NCI-H187 (cell line): ENCODE measurements around the gene SBF2.
"Not testable (repeated sequence)": the region's sequence is repeated elsewhere in the genome, so short reads cannot be mapped to it uniquely, and the experiment has no call there.

ENCODE experiments used
- DNase-seq, 2 experiments: peaks; one replicate each; lab custom pipeline; 2025; lab: John Stamatoyannopoulos, UW

Gene SBF2

DNA sequence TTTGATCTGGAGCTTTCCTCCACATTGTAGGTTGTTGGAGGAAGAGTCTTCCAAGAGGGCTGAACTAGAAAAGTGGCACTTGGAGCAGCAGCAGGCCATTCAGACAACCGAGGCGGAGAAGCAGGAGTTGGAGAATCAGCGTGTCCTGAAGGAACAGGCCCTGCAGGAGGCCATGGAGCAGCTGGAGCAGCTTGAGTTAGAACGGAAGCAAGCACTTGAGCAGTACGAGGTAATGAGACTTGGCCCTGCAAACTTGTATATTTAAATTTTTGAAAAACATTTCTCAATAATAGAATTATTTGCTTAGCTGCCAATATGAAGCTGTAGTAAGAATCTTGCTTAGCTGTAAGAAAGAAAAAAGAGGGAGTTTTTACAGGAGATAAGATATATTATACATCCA lies 546.2 kb downstream of the SBF2 start:
- no peak for DNase-seq

DNA sequence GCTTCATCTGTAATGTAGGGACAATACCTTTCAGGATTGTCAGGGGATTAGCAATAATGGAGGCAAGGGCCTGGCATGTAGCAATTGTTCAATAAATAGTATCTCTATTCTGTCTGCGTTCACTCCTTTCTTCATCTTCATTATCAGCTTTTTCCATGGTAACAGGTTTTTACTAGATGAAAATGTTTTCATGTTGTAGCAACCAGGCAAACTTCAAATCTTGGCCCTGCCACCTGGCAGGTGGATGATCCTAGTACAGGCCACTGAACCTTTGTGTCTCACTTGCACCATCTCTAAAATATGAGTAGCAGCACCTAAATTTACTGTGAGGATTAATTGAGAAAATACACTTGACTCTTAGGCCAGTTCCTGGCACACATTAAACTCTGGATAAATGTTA lies 546.8 kb downstream of the SBF2 start:
- DNase-seq: no peak

DNA sequence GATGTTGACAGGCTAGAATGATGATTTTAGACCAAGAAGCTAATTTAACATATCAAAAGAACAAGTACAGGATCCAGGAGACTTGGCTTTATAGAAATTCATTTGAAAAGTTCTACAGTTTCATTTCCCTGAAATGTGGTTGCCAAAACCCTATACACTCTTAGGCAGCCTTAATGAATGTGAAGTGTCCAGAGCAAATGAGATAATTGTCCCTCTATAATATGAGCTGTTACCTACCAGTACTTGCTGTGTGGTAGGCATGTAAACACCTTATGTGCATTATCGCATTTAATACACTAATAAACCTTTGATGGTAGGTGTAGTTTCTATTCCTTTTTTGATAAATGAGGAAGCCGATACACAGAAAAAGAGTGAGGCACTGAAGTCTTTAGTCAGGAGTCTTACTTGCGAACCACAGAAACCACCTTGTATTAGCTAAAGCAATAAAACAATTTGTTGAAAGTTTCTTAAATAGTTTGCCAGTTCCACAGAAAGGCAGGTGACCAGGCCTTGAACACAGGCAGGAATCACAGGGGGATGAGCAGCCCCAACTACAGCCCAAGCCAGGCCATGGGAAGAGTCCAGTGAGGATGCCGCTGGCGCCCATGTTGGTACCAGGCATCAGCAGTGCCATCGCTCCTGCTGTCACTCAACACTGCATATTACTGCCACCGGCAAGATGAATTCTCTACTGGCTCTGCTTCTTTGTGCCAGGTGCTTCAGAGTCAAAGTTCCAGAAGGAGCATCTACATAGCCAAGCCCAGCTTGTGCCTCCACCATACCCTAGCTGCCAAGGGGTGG lies 548.4 kb downstream of the SBF2 start:
- DNase-seq: no peak

DNA sequence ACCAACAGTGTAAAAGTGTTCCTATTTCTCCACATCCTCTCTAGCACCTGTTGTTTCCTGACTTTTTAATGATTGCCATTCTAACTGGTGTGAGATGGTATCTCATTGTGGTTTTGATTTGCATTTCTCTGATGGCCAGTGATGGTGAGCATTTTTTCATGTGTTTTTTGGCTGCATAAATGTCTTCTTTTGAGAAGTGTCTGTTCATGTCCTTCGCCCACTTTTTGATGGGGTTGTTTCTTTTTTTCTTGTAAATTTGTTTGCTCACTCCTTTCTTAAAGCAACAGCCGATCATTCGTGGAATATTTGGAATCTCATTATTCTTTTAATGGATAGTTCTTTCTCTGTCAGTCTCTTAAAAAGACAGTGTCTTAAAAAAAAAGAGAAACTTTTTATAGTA lies 550.5 kb downstream of the SBF2 start:
- not testable (repeated sequence) for DNase-seq

DNA sequence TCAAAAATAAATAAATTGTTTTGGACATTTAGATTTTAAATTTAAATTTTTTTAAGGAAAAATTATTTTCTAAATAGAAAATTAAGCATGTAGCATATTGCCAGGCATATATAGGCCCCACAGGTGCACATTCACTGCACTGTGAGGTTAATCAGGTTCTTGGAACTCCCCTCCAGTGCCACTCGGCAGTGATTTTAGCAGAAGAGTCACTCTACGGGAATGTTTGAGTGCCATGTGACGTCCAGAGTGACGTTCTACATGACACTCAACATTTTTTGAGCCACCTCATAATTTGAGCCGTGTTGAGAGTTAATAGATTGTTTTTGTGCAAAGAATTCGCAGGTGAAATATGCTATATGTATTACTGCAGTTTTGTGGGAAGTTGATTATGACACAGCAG lies 552.8 kb downstream of the SBF2 start:
- no peak for DNase-seq

DNA sequence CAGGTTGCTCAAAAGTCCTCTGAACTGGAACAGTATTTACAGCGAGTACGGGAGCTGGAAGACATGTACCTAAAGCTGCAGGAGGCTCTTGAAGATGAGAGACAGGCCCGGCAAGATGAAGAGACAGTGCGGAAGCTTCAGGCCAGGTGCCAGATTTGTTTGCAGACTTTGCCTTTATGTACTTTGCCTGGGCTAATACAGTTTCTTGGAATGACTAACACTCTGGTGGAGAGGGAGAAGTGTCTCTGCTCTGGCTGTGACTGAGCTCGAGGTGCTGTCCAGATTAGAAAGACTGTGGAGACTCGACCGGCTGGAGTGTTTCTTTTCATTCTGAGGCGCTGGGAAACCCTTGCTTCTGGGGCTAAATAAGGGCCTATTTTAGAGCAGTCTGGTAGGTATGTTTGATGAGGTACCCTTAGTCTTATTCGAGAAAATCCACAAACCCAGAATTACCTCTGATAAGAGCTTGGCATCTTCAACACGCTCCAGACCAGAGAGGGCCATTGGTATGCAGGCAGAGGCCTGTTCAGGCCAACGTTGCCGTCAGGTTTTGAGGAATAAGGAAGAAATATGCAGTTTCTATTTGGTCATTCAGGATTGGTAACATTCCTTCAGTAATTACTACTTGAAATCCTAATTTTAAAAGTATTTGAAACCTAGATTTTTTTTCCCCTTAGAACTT lies 553.7 kb downstream of the SBF2 start:
- DNase-seq: no peak

DNA sequence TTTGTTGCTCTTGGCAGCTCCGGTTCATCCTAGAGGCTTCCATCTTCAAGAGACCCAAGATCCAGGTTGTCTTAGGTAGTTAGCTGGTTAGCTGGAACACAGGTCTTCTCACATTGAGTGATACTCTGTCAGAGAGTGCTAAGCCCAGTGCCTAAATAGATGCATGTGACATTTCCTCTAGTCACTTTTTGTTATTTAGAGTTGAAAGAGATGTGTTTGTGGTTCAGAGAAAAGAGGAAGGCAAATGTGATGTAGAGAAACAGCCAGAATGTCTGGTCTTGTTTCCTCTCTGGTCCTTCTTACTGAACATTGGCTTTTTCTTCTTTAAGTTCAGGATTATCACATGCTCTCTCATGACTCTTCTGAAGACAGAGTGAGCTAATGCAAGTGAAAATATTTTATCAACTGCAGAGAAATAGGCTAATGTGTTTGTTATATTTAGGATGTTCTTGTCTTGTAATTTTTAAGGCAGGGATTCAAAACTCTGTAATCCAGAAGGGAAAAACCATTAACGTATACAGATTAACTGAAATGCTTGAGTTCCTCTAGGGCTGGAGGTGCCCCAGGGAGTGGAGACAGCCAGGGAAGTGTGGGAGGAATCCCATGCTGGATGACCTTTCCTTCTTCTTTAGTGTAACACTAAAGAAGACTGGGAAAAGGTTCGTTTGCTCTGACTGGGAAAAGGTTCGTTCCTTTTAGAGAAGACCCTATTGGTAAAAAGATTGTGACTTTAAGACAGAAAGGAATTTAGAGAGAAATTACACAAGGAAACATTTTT lies 554.7 kb downstream of the SBF2 start:
- DNase-seq: no peak

DNA sequence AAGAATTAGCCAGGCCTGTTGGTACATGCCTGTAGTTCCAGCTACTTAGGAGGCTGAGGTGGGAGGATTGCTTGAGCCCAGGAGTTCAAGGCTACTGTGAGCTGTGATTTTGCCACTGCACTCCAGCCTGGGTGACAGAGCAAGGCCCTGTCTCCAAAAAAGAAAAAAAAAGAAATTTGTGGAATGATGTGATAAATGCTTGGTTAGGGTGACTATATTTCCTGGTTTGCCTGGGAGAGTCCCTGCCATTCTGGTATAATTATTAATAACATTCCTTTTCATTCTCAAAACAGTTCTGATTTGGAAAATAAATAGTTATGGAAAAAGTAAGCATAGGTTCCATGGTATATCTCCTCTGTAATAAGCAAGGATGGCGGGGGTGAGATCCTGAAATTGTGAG lies 555.3 kb downstream of the SBF2 start:
- no peak for DNase-seq

DNA sequence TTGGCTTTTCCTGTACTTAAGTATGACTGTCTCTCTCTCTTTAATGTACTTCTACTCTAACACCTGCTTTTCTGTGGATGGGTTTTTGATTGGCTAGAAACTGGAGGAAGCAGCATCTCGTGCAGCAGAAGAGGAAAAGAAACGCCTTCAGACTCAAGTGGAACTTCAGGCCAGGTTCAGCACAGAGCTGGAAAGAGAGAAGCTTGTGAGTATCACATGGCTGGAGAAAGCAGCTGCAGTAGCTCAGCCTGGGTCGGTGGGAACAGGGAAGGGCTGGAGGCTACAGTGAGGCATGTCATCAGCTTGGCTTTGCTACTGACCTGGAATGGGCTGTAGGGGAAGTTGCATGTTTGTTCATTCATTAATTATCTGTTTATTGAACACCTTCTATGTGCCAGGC lies 555.9 kb downstream of the SBF2 start:
- peak in 1 of 2 experiments; percentile 14 for DNase-seq

DNA sequence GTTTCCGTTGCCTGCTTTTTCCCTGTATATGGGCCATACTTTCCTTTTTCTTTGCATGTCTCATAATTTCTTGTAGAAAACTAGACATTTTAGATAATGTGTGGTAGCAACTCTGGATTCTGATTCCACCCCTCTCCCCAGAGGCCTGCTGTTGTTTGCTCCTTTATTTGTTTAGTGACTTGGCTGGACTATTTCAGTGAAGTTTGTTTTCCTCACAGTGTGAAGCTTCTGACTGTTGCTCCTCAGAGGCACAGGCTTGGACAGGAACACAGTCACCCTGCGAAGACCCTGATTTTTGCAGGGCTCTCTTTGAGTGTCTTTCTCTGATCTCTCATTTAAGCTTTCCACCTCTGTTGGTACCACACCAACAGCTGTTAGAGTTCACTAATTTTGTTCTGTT lies 557.7 kb downstream of the SBF2 start:
- DNase-seq: no peak

DNA sequence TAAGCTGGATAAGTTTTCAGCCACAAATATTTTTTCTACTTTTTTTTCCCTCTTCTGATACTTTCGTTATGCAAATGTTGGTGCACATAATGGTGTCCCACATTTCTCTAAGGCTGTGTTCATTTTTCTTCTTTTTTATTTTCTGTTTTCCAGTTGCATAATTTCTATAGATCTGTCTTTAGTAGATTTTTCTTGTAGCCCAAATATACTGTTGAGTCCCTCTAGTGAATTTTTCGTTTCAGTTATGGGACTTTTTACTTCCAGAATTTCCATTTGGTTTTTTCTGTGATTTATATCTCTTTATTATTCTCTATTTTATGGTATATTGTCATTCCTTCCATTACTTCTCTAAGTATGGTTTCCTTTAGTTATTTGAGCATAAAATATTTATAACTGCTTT lies 558.1 kb downstream of the SBF2 start:
- no peak for DNase-seq

DNA sequence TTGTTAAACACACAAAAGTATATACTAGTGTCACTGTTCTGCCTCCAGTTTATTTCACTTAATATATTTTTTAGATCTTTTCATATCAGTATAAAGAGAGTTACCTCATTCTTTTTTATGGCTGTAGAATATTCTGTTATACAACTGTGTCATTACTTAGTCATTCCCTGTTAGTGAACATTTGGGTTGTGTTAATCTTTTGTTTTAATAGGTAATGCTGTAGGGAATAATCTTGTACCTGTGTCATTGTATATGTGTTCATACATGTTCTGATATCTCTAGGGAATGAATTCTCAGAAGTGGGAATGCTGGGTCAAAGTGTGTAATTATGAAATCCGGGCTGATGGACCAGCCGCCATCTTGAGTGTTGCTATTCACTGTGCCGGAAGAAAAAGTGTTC lies 558.8 kb downstream of the SBF2 start:
- DNase-seq: no peak

DNA sequence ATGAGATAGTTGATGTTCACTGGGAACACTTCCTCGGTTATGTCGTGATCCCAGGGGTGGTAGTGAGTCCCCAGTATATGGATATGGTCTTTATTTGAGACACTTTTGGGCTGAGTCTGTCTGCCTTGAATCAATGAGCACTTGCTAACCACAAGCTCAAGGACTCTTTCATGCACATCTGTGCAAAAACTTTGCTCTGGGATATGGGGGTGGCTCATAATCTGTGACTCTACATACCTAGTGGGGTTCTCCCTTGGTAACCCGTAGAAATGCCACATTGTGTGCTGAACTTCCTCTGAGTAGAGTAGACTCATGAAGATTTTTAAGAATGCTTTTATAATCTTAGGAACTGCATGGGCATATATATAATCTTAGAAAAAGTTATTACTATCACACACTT lies 560.8 kb downstream of the SBF2 start:
- DNase-seq: no peak

DNA sequence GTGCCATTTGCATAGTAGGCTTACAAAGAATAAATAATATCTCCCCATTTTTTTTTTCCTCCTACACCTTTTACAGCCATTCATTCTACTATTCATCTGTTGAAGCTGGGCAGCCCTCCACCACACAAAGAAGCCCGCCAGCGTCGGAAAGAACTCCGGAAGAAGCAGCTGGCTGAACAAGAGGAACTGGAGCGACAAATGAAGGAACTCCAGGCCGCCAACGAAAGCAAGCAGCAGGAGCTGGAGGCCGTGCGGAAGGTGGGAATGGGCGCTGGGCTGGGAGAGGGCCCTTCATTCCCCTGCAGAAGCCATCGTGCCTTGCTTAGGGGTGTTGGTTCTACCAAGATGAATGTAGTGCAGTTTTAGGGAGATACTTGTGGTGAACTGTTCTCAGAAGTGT lies 561.6 kb downstream of the SBF2 start:
- no peak for DNase-seq

DNA sequence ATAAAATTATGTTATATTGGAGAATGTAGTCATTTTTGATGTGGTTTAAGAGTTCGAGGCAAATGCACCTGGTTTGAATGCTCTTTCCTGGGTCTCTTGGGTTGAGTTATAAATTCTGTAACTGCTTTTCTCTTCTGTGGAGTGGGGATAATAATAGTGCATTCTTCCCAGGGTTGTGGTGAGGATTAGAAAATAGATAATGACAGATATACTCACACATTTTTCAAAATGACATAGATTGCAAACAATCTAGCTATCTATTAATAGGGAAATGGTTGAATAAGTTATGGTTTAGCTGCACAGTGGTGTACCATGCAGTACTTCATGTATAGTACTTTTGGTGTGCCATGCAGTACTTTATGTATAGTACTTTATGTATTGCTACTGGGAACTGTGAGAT lies 562.8 kb downstream of the SBF2 start:
- no peak for DNase-seq
